SU-DHL-6 (cell line): Measurements from ENCODE around the gene ABHD5.

Source experiments
- H2AFZ ChIP-seq: fragments of 200-600 bp; sonication (generic); 2 replicates; pipeline ENCODE4 v1.6.1; 2014; ENCODE audit warnings: low read depth, mild to moderate bottlenecking, moderate library complexity, mixed read lengths, antibody characterized with exemption, low read length; ENCODE audit not compliant: severe bottlenecking
- H3F3A ChIP-seq: fragments of 200-600 bp; shearing (Covaris generic); 2 replicates; pipeline ENCODE4 v1.6.0; 2016; ENCODE audit warnings: antibody characterized with exemption, mild to moderate bottlenecking; ENCODE audit not compliant: insufficient read depth
- H3K27ac ChIP-seq: fragments of 200-600 bp; sonication (generic); 2 replicates; pipeline ENCODE4 v1.5.1; 2016; ENCODE audit warnings: low read depth, mild to moderate bottlenecking, low read length, moderate library complexity, mixed read lengths
- H3K27me3 ChIP-seq: fragments of 200-600 bp; sonication (generic), shearing (Covaris generic); 2 replicates; pipeline ENCODE4 v1.6.0; 2014; ENCODE audit warnings: mild to moderate bottlenecking, low read length
- H3K36me3 ChIP-seq: fragments of 200-600 bp; sonication (generic); 2 replicates; pipeline ENCODE4 v1.6.1; 2014; ENCODE audit warnings: mild to moderate bottlenecking, low read length, mixed read lengths
- H3K4me2 ChIP-seq: fragments of 300-600, 200-600 bp; shearing (Covaris generic), sonication (generic); 2 replicates; pipeline ENCODE4 v1.6.0; 2014; ENCODE audit warnings: low read length, low read depth, mild to moderate bottlenecking; ENCODE audit not compliant: poor library complexity, severe bottlenecking
- H3K4me3 ChIP-seq: fragments of 200-600 bp; sonication (generic); 2 replicates; pipeline ENCODE4 v1.5.1; 2014; ENCODE audit warnings: antibody characterized with exemption, low read length, mild to moderate bottlenecking, mixed read lengths; ENCODE audit not compliant: insufficient read depth, poor library complexity, severe bottlenecking
- H3K79me2 ChIP-seq: fragments of 200-600 bp; sonication (generic); 2 replicates; pipeline ENCODE4 v1.6.1; 2014; ENCODE audit warnings: mild to moderate bottlenecking, low read length, moderate library complexity; ENCODE audit not compliant: insufficient read depth
- H3K9ac ChIP-seq: fragments of 200-600 bp; sonication (generic); 2 replicates; pipeline ENCODE4 v1.7.0; 2014; ENCODE audit warnings: mild to moderate bottlenecking, low read length
- H3K9me2 ChIP-seq: fragments of 200-600 bp; sonication (generic); replicated peaks from 2 replicates; pipeline ENCODE4 v1.6.1; 2014; ENCODE audit warnings: low read length; ENCODE audit not compliant: insufficient read depth
- H3K9me3 ChIP-seq: fragments of 200-600 bp; sonication (generic); 2 replicates; pipeline ENCODE4 v1.6.1; 2014; ENCODE audit warnings: low read length, mixed read lengths; ENCODE audit not compliant: insufficient read depth
- H4K20me1 ChIP-seq: fragments of 200-600 bp; sonication (generic); 2 replicates; pipeline ENCODE4 v1.6.1; 2014; ENCODE audit warnings: low read depth, mild to moderate bottlenecking, antibody characterized with exemption, low read length, moderate library complexity, mixed read lengths
- CTCF ChIP-seq: fragments of 200-600 bp; sonication (generic); IDR thresholded peaks from one replicate; pipeline ENCODE4 v1.5.1; 2017; ENCODE audit warnings: antibody characterized with exemption, mild to moderate bottlenecking, low read length, moderate library complexity; ENCODE audit not compliant: insufficient read depth, poor library complexity, severe bottlenecking
- EZH2phosphoT487 ChIP-seq: fragments of 200-600 bp; sonication (generic), shearing (Covaris generic); conservative IDR thresholded peaks from 2 replicates; pipeline ENCODE4 v1.6.1; 2018; ENCODE audit warnings: mild to moderate bottlenecking, antibody characterized with exemption, low read length, moderate library complexity, mixed read lengths

ABHD5 gene

GRCh38 chr3:43765521-43765971, 74.8 kb downstream of the ABHD5 start:
- no peak overlapping the region for H3K4me3 ChIP-seq
- no peak overlapping the region for H2AFZ ChIP-seq
- H3K4me2 ChIP-seq: no peak overlapping the region
- no peaks in the 10 kb centered on the region for H3K9me2 ChIP-seq
- TF ChIP-seq EZH2phosphoT487 (no peak), CTCF (no peak)
- H3K36me3 ChIP-seq: no peaks in the 10 kb centered on the region
- no peak overlapping the region for H3K9ac ChIP-seq
- H3K9me3 ChIP-seq: no peaks in the 10 kb centered on the region
- no peaks in the 10 kb centered on the region for H3K27me3 ChIP-seq
- no peaks in the 10 kb centered on the region for H4K20me1 ChIP-seq
- H3K27ac ChIP-seq: no peak overlapping the region
- H3F3A ChIP-seq: no peaks in the 10 kb centered on the region
- no peaks in the 10 kb centered on the region for H3K79me2 ChIP-seq

DNA sequence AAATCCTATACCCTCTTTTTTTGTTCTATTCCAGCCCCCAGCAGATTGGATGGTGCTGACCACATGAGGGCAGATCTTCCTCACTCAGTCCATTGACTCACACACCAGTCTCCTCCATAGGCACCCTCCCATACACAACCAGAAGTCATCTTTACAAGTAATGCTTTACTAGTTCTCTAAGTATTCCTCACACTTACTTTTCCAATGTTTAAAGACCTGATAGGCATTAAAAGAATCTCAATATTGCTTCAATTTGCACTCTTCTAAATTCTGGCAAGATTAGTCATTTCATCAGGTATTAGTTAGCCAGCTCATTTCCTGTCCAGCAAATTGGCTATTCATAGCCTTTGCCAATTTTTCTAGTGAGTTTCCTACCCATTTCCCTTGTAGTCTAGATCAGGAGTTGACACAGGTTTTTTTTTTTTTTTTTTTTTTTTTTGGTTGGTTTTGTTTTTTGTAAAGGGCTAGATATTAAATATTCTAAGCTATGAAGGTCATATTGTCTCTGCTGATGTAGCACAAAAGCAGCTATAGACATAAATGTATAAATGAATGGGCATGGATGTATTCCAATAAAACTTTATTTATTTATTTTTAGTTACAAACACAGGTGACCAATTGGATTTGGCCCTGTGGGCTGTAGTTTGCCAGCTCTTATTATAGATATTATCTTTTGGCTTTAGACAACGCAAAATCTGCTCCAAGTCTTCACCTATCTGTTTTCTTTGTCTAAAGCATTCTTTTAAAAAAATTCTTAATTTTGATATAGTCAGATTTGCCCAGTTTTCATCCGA, 76.1 kb downstream of the ABHD5 start:
- Histone ChIP-seq H3K27me3 (no peaks in the 10 kb centered on the region), H3K36me3 (no peaks in the 10 kb centered on the region), H2AFZ (no peak overlapping the region), H3K79me2 (no peaks in the 10 kb centered on the region), H3K9me3 (no peaks in the 10 kb centered on the region), H3K4me3 (no peak overlapping the region), H3K27ac (no peak overlapping the region), H3K9me2 (no peaks in the 10 kb centered on the region), H3K4me2 (no peak overlapping the region), H3K9ac (no peak overlapping the region), H4K20me1 (no peaks in the 10 kb centered on the region), H3F3A (no peaks in the 10 kb centered on the region)
- no peak for TF ChIP-seq CTCF
- no peak for TF ChIP-seq EZH2phosphoT487

- Histone ChIP-seq H3K79me2 (no peaks in the 10 kb centered on the region), H3K4me3 (no peak overlapping the region), H2AFZ (no peak overlapping the region), H3K27ac (no peak overlapping the region), H3F3A (no peaks in the 10 kb centered on the region), H3K9ac (no peak overlapping the region), H3K9me3 (no peaks in the 10 kb centered on the region), H4K20me1 (no peaks in the 10 kb centered on the region), H3K4me2 (no peak overlapping the region), H3K36me3 (no peaks in the 10 kb centered on the region), H3K9me2 (no peaks in the 10 kb centered on the region), H3K27me3 (no peaks in the 10 kb centered on the region)
- TF ChIP-seq EZH2phosphoT487: no peak
- TF ChIP-seq CTCF: no peak
These were observed 77.7 kb downstream of the ABHD5 start for GRCh38 chr3:43768381-43768973.
